ENCODE data around the gene KANSL3. TPM values are rescaled to one million over a fixed set of nuclear protein-coding genes. Genes with fewer than 3 reads are reported as not detected.

Gene KANSL3
- polyA plus RNA-seq, 1 donor (not counting 4 experiments of a cell fraction or from before 2014, with no cell fraction given), result 11.4 TPM

- no peak for TF ChIP-seq EZH2 (IDR thresholded peaks at IDR 0.05; ENCODE audit: low read length)
- TF ChIP-seq CTCF (optimal IDR thresholded peaks at IDR 0.05 in 1 of 3, IDR thresholded peaks at IDR 0.05 in 1 of 3, conservative IDR thresholded peaks at IDR 0.05 in 1 of 3; ENCODE audit: extremely low read depth in 1 of 3, insufficient read depth in 2 of 3, low read length in 3 of 3), result no peak
- H3K4me1 ChIP-seq (ENCODE audit: control insufficient read depth, extremely low read depth, insufficient read depth, low read length), result no peaks in the 10 kb centered on the region
- H3K9me3 ChIP-seq (ENCODE audit: control insufficient read depth, low read depth, low read length), result no peaks in the 10 kb centered on the region
- H3K27me3 ChIP-seq (ENCODE audit: control insufficient read depth, extremely low read depth, insufficient read depth, low read length), result no peaks in the 10 kb centered on the region
- DNase-seq (ENCODE audit: low read depth, low spot score), result no peak
- H3K79me2 ChIP-seq (ENCODE audit: control insufficient read depth, insufficient read depth, low read length), result no peaks in the 10 kb centered on the region
- H3K36me3 ChIP-seq (ENCODE audit: control insufficient read depth in 2 of 2, extremely low read depth in 1 of 2, insufficient read depth in 2 of 2, low read length in 2 of 2), result no peaks in the 10 kb centered on the region
- H3K27ac ChIP-seq (ENCODE audit: control insufficient read depth, insufficient read depth, low read length), result no peak overlapping the region
- no peak overlapping the region for H3K9ac ChIP-seq (ENCODE audit: control insufficient read depth, extremely low read depth, insufficient read depth, low read length)
- H3K9me1 ChIP-seq (ENCODE audit: control insufficient read depth, extremely low read depth, insufficient read depth, low read length), result no peaks in the 10 kb centered on the region
- no peak overlapping the region for H3K4me3 ChIP-seq (ENCODE audit: control insufficient read depth in 2 of 3, extremely low read depth in 1 of 3, insufficient read depth in 2 of 3, low read depth in 1 of 3, low read length in 3 of 3)
- dilution Hi-C loops (cut with MboI; ENCODE audit: extremely low pct_ligation_motif_present, low sequenced_read_pairs), result no loop called here
- H2AFZ ChIP-seq (ENCODE audit: control insufficient read depth, low read length), result no peak overlapping the region
- no peaks in the 10 kb centered on the region for H4K20me1 ChIP-seq (ENCODE audit: control insufficient read depth, extremely low read depth, insufficient read depth, low read length)
- no peak overlapping the region for H3K4me2 ChIP-seq (ENCODE audit: control insufficient read depth, extremely low read depth, insufficient read depth, low read depth, low read length)
- FAIRE-seq, result no peak
Measured at GRCh38 chr2:96546321-96546720, 91.8 kb downstream of the KANSL3 start.

Other genes starting within 250 kb of the KANSL3 start
- gene NEURL3, start 133.0 kb downstream of the KANSL3 start, polyA plus RNA-seq, result 0.05 to 0.06 TPM in 2 of 3 replicates, not detected in the other
- 1.6 to 2.8 TPM (median 1.9 TPM) in 3 replicates for gene ARID5A, start 101.6 kb downstream of the KANSL3 start, polyA plus RNA-seq
- 0.01 to 0.03 TPM (median 0.01 TPM) in 3 replicates for gene FER1L5, start 4.5 kb upstream of the KANSL3 start, polyA plus RNA-seq
- gene LMAN2L, start 101.8 kb upstream of the KANSL3 start, polyA plus RNA-seq, result 20.7 to 22.9 TPM (median 20.8 TPM) in 3 replicates
- gene CNNM4, start 122.6 kb upstream of the KANSL3 start, polyA plus RNA-seq, result 4.4 to 7.6 TPM (median 5.5 TPM) in 3 replicates
- 2.3 to 3.1 TPM (median 2.6 TPM) in 3 replicates for gene CNNM3, start 178.0 kb upstream of the KANSL3 start, polyA plus RNA-seq
- 0.39 to 2.0 TPM (median 1.4 TPM) in 3 replicates for gene ANKRD23, start 205.7 kb upstream of the KANSL3 start, polyA plus RNA-seq
- 6.6 to 8.3 TPM (median 7.2 TPM) in 3 replicates for gene ANKRD39, start 219.7 kb upstream of the KANSL3 start, polyA plus RNA-seq
- 6.9 to 10.2 TPM (median 7.5 TPM) in 3 replicates for gene SEMA4C, start 231.8 kb upstream of the KANSL3 start, polyA plus RNA-seq